ENCODE data around the gene EPHA3. TPM values are rescaled to one million over a fixed set of nuclear protein-coding genes. Genes with fewer than 3 reads are reported as not detected.

The EPHA3 gene
- total and polyA plus RNA-seq, 10 of the 15 experiments (the other 5 are each of a cell fraction or from before 2014, with no cell fraction given), result 0.03 to 39.0 (median 0.07) TPM; not detected in 4

GRCh38 chr3:89260721-89261120 is 153.3 kb downstream of the EPHA3 start:
- TF ChIP-seq MLLT1 (IDR thresholded peaks at IDR 0.05), result no peak
- TF ChIP-seq NKRF (conservative IDR thresholded peaks at IDR 0.05), result no peak
- no peak for TF ChIP-seq BCLAF1 (IDR thresholded peaks at IDR 0.05)
- TF ChIP-seq MYB (IDR thresholded peaks at IDR 0.05; ENCODE audit: borderline replicate concordance, low read depth, low read length), result no peak
- TF ChIP-seq CREB1 (IDR thresholded peaks at IDR 0.05; ENCODE audit: low read depth), result no peak
- TF ChIP-seq BHLHE40 (IDR thresholded peaks at IDR 0.05; ENCODE audit: borderline replicate concordance in 1 of 2, low read depth in 2 of 2, low read length in 1 of 2), result no peak
- TF ChIP-seq KLF5 (IDR thresholded peaks at IDR 0.05; ENCODE audit: partially characterized antibody), result no peak
- no peak for TF ChIP-seq STAT3 (IDR thresholded peaks at IDR 0.05; ENCODE audit: low read depth, low read length)
- no peak for TF ChIP-seq NR2C2 (IDR thresholded peaks at IDR 0.05; ENCODE audit: borderline replicate concordance, control insufficient read depth, insufficient read length, low read depth)
- TF ChIP-seq KAT2A (conservative IDR thresholded peaks at IDR 0.05; ENCODE audit: control insufficient read depth, low read depth, low read length), result no peak
- no peak for TF ChIP-seq ASH2L (IDR thresholded peaks at IDR 0.05; ENCODE audit: borderline replicate concordance, low read depth)
- no peak for TF ChIP-seq STAT1 (conservative IDR thresholded peaks at IDR 0.05)
- no peak for TF ChIP-seq JUND (IDR thresholded peaks at IDR 0.05; ENCODE audit: low read depth, low read length)
- TF ChIP-seq BACH1 (IDR thresholded peaks at IDR 0.05; ENCODE audit: borderline replicate concordance), result no peak
- no peak for TF ChIP-seq RELB (IDR thresholded peaks at IDR 0.05; ENCODE audit: low read depth)
- Histone ChIP-seq H2AFZ (ENCODE audit: control insufficient read depth, low read depth, low read length) (no peak overlapping the region), H3K79me2 (ENCODE audit: control insufficient read depth, insufficient read depth, low read length) (no peaks in the 10 kb centered on the region), H3K27me3 (replicated peaks in 1 of 2; ENCODE audit: control insufficient read depth in 2 of 2, insufficient read depth in 2 of 2, low read length in 1 of 2) (no peaks in the 10 kb centered on the region), H4K20me1 (ENCODE audit: control insufficient read depth, insufficient read depth) (no peaks in the 10 kb centered on the region), H3K9me3 (replicated peaks; ENCODE audit: control insufficient read depth, insufficient read depth, low read length) (no peaks in the 10 kb centered on the region), H3K4me2 (ENCODE audit: control insufficient read depth, insufficient read depth) (no peak overlapping the region), H3K27ac (ENCODE audit: control insufficient read depth, insufficient read depth) (no peak overlapping the region), H3K4me3 (no peak overlapping the region), H3K9ac (ENCODE audit: control insufficient read depth, insufficient read depth, low read length) (no peak overlapping the region), H3K36me3 (ENCODE audit: control insufficient read depth in 2 of 2, insufficient read depth in 2 of 2, low read length in 1 of 2) (no peaks in the 10 kb centered on the region), H3K4me1 (ENCODE audit: control insufficient read depth, insufficient read depth, low read length) (no peaks in the 10 kb centered on the region)
- SMC1A ChIA-PET (ENCODE audit: uncharacterized antibody, unreplicated experiment), result interaction anchor here (0.9 to 1.3 kb wide), 2 partner anchors 44 to 118 kb away, joined by 3 read pairs; no protein-coding TSS in a partner anchor
- intact Hi-C loops (cut with micrococcal nuclease; ENCODE audit: unreplicated experiment), result no loop called here
- POLR2A ChIA-PET, result no interaction called here
- DNase-seq (ENCODE audit: low read depth, low spot score) (no peak), ATAC-seq (no peak), FAIRE-seq (no peak)
- in situ Hi-C loops (cut with MboI), result no loop called here
- no TSS peak for BruUV-seq (replicated peaks)
- RAD21 ChIA-PET (ENCODE audit: unreplicated experiment), result no interaction called here
- CTCF ChIA-PET, result interaction anchor here (0.5 kb wide), 1 partner anchor 229 kb away, joined by 3 read pairs; no protein-coding TSS in a partner anchor
- 20% methylated on average over 1 of the region's 1 CpG for WGBS (ENCODE audit: insufficient coverage, insufficient replicate concordance, low lambda C conversion rate, missing lambda C conversion rate)

Data from GM12878 (cell line).